HG03354 (cell line): Measurements from ENCODE around the gene FHIP1B.
"Not testable (repeated sequence)": the region's sequence is repeated elsewhere in the genome, so short reads cannot be mapped to it uniquely, and the experiment has no call there.

Experiments
- ATAC-seq: cut with Tn5 transposase; IDR thresholded peaks from one replicate; pipeline ENCODE4 v1.9.1; 2021; ENCODE audit warnings: mild to moderate bottlenecking; ENCODE audit not compliant: unreplicated experiment, poor library complexity, severe bottlenecking

Gene FHIP1B

GRCh38 chr11:6234387-6235107, at the start of gene FHIP1B:
Gene FHIP1B (minus strand): TSS chr11:6234636. CDS start chr11:6224516, 10,120 bp downstream.
- peak; percentile 95 for ATAC-seq

GRCh38 chr11:6283453-6284023, 49.1 kb upstream of the FHIP1B start:
- no peak for ATAC-seq

GRCh38 chr11:6280809-6281208, 46.4 kb upstream of the FHIP1B start:
- not testable (repeated sequence) for ATAC-seq

GRCh38 chr11:6273188-6273587, 38.8 kb upstream of the FHIP1B start:
- no peak for ATAC-seq

GRCh38 chr11:6271598-6271997, 37.2 kb upstream of the FHIP1B start:
- no peak for ATAC-seq

- ATAC-seq, result no peak
Measured at GRCh38 chr11:6270584-6271246, 36.3 kb upstream of the FHIP1B start.

- ATAC-seq, result no peak
Measured at GRCh38 chr11:6269994-6270393, 35.6 kb upstream of the FHIP1B start.

GRCh38 chr11:6268820-6269219, 34.4 kb upstream of the FHIP1B start:
- no peak for ATAC-seq

GRCh38 chr11:6263662-6264061, 29.2 kb upstream of the FHIP1B start:
- ATAC-seq, result no peak

GRCh38 chr11:6260207-6260726, 25.8 kb upstream of the FHIP1B start:
- ATAC-seq, result no peak

GRCh38 chr11:6258571-6259081, 24.2 kb upstream of the FHIP1B start:
- ATAC-seq, result no peak

- no peak for ATAC-seq
Measured at GRCh38 chr11:6258141-6258540, 23.7 kb upstream of the FHIP1B start.

GRCh38 chr11:6253197-6253596, 18.8 kb upstream of the FHIP1B start:
- peak; percentile 61 for ATAC-seq

GRCh38 chr11:6251990-6252473, 17.6 kb upstream of the FHIP1B start:
- ATAC-seq, result no peak

- peak; percentile 81 for ATAC-seq
Measured at GRCh38 chr11:6251120-6251733, 16.8 kb upstream of the FHIP1B start.

- no peak for ATAC-seq
Measured at GRCh38 chr11:6249770-6250555, 15.5 kb upstream of the FHIP1B start.

- ATAC-seq, result not testable (repeated sequence)
Measured at GRCh38 chr11:6248897-6249296, 14.5 kb upstream of the FHIP1B start.

GRCh38 chr11:6248248-6248647, 13.8 kb upstream of the FHIP1B start:
- no peak for ATAC-seq

GRCh38 chr11:6245536-6245935, 11.1 kb upstream of the FHIP1B start:
- no peak for ATAC-seq
